Activated naive CD4-positive, alpha-beta T cell (primary cell): ENCODE results near the gene DBN1.
A peak's percentile ranks its signal among the peaks of the same experiment; 100 is the strongest.

Experiments
- DNase-seq, 4 experiments: peaks; one replicate each; lab custom pipeline; 2025; lab: John Stamatoyannopoulos, UW

The DBN1 gene

DNA sequence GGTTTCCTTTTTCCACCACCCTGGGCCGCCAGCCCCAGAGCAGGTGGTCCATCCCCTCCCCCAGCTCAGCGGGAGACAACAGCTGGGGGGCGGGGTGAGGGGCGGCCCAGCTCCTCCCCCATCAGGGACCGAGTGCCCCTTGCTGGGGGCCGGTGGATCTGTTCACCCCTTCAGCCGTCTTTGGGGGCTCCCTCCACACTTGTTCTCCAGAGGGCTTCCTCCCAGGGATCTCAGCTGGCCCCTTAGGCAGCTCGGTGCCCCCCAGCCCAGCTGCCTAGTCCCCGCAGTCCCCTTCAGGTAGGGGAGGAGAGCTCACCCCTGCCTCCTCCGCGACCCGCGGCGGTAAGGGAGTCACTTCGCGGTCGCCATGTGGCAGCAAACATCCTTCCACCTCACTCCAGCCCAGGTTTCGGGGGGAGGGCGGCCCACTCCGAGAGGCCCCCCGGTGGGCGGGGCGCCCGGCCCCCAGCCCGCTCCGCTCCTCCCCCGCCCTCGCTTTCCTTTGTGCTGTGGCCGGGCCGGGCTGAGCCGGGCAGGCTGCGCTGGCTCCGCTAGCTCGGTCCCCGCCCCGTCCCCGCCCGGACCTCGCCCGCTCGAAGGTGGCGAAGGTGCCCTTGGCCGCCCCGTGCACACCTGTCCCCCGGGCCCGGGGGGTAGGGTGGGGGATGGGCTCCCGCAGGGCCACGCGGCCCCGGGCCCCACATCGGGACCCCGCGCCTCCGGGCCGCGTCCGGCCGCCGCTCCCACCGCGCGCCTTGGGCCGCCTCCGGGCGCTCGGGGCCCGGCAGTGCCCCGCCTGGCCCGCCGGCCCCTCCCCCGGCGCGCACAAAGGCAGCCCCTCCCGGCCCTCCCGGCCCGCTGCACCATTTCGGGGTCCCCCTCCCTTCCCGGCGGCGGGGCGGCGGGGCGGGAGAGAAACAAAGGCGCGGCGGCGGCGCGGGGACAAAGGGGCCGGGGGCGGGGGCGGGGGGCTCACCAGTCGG, 683 bp downstream of the DBN1 start:
- DNase-seq: peak in 1 of 4 experiments; percentile 36

DNA sequence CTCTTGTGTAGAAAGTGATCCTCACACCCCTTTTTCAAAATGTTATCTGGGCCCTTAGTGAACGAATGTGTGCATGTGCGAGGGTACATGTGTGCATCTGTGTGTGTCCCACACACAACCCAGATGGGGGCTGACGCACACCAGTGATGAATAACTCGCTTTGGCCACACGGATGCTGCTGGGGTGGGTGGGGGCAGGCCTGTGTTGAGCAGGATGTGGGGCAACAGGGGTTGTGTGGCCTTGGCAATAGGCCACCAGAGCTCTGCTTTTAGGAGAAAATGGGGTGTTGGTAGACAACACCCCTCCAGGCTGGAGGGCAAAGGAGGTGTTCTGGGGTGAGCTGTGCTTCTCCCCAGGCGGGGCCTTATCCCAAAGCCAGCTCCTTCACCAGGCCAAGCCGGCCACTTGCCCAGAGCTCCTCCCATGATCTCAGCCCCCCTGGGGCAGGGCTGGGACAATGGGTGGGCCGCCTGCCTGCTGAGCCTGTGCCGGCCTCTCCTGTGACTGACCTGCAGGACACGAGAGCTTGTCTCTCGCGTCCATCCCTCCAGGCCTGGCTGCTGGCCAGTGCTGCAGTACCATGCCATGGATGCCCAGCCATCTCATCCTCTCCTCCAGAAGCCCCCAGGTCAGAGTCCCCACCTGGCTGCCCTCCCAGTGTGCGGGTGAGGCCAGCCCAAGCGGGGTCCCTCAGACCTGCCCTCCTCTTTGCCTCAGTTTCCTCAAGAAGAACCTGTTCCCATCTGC, 1.7 kb downstream of the DBN1 start:
- DNase-seq: no peak

DNA sequence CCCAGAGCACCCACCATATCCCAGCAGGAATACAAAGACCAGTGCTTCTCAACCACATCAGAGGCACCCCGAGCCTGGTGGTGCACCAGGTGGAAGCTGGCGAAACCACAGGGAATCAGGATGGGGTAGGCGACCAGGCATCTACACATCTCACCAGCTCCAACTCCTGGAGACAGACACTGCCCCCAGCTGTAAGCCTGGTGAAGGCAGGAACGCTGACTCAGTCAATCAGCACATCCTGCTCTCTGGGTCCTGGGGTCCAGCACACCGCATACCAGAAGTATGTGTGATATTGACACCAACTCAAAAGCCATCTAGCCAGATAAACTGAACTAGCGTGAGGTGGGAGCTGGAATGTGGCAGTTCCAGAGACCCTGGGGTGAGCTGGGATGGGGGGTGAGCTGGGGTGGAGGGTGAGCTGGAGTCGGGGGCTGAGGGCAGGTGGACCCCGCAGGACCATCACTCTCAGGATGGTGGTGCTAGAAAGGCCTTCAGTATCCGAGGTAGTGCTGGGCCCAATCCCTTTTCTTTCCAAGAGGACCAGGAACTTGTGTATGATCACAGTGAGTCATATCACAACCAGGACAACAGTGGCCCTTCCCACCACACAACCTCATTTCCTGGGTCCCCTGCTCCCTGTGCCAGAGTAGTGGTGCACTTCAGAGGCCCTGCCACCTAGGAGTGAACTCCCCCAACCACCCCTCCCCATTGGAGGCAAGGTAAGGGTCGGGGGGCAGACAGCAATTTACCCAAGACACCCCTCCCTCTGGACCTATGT, 2.5 kb downstream of the DBN1 start:
- no peak for DNase-seq

DNA sequence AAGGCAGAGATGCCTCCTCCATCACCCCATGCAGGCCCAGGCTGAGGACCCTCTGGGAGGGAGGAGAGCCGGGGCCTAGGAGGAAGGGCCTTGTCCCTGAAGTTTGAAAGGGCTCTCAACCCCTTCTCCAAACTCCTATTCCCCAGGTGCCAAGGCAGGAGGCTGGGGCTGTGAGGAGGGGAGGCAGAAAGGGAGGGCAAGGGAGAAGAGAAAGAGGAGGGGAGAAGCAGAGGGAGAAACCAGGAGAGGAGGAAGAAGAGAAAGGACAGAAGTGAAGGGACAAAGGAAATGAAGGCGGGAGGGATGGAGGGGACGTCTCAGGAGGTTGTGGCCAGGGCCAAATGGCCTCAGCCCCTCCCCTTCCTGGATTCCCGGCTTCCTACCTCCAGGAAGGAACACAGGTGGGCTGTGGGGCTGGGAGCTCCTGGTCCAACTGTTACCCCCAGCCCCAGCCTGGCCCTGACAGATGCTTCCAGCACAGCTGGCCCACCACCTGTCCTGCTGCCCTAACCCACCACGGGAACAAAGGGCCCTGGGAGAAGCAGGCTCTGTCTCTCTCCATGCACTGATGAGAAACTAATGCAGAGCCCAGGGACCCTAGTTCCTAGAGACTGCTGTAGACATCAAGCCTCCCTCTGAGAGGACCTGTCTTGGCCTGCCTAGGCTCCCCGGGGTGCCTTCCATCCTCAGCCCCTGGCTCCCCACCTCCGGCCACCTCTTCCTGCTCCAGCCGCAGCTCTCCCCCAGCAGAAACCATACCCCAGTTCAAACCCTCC, 3.5 kb downstream of the DBN1 start:
- DNase-seq: no peak

DNA sequence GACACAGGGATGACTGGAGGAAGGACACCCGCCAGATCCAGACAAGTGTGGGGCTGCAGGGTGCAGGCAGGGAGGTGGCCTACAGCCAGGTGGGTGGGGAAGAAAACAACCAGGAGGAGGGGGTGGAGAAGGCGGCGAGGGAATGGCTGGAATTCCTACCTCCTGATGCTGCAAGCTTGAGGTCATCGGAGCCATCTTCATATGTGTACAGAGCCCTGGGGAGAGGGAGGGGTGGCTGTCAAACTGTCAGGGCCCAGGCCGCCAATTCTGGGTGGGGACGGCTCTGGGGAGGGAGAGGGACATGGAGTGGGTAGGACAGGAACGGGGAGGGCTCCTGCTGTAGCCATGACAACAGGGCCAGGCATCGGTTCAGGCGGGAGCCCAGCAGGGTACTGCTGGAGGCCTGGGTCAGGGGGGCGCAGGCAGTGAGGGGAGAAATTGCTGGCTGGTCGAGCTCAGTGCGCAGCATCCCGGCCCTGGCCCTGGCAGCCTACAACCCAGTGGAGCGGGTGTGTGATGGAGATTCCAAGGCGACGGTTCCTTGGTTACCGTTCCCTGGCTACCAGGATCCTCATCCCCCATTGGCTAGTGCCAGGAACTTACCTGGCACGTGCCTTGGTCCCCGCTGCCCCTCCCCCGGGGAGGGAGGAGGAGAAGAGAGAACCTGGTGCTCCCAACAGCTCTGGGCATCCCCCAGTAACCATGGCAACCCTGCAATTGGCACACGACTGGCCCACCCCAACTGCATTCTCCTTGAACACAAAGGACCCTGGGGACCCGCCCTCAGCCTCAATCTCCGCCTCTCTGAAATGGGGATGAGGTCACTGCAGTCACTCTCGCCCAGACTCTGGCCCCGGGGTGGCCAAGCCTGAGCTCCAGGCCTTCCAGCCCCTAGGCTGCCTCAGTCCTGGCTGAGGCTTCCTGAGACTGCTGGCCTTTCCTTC, 4.5 kb downstream of the DBN1 start:
- no peak for DNase-seq

DNA sequence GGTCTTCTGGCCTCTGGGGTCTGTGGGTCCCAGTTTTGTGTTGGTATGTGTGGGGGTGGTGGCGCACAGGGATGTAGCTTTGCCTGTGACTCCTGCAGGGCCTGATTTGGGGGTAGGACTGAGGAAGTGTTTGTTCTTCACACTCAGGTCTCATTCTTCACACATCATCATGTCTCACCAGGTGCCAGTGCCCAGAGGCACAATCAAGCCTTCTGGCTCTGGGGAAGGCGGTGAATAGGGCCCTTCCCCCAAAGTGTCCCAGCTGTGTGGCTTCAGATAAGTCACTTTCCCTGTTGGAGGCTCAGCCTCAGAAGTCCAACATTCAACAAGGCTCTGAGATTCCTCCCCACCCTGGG, 5.1 kb downstream of the DBN1 start:
- DNase-seq: no peak

DNA sequence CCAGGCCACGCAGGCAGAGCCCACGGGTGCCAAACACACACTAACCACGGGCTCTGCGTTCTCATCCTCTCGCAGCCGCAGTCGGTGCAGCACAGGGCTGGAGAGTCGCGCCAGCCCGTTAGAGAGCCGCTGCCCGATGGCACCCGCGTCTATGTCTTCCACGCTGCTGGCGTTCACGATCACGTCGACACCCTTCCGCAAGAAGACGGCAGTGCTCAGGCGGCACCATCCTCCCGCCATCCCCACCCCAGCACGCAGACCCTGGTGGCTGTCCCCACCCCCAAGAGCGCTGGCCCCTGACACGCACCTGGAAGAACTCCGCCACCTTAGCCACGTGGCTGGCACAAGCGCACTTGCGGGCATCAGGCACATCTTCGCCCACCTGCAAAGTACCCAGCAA, 6.0 kb downstream of the DBN1 start:
- DNase-seq: no peak

DNA sequence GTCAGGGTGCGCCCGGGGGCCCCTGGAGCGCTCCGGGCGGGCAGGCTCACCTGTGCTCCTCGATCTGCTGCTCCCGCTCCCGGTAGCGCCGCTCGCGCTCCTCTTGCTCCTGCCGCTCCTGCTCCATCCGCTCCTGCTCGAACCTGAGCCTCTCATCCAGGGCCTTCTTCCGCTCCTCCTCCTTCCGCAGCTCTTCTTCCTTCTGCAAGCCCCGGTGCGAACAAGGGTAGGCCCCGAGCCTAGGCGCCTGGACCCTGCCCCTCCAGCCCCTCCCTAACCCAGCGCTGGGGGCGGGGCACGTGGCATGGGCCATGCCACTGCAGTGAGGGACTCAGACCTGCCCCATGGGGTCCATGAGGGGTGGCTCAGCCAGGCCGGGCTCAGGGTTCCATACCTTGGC, 6.6 kb downstream of the DBN1 start:
- no peak for DNase-seq

DNA sequence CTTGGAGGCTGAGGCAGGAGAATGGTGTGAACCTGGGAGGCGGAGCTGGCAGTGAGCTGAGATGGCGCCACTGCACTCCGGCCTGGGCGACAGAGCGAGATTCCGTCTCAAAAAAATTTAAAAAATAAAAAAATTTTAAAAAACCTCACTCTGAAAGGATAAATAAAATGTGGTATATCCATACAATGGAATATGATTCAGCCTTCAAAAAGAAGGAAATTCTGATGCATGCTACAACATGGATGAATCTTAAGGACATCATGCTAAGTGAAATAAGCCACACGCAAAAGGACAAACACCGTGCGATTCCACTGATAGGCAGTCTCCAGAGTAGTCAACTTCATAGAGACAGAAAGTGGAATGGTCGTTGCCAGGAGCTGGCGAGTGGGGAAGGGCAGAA, 8.4 kb downstream of the DBN1 start:
- DNase-seq: no peak

DNA sequence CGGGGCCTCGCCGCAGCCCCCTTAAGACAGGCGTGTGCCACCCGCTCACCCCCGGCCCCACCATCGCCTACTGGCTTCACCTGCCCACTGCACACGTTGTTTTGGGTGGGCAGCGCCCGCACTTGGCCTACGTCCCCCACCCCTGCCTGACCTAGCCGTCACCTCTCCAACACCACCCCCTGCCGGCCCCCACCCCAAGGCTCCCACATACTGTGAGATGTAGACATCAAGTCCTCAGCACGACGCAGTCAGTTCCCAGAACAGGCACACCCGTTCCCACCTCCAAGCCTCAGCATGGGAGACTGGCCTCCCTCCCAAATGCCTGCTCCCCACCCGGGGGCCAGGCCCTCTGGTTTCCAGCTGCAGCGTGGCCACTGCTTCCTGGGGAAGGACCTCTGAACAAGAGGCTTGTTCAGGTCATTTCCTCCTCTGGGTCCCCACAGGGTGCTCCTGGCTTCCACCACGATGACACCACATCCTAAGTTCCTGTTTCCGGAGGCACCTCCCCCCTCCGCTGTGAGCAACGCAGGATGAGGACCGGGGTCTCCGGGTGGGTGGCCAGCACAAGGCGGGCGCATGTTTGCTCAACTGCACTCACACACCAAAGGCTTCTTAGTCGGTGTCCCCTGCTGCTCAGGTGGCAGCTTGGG, 11.3 kb downstream of the DBN1 start:
- DNase-seq: no peak

DNA sequence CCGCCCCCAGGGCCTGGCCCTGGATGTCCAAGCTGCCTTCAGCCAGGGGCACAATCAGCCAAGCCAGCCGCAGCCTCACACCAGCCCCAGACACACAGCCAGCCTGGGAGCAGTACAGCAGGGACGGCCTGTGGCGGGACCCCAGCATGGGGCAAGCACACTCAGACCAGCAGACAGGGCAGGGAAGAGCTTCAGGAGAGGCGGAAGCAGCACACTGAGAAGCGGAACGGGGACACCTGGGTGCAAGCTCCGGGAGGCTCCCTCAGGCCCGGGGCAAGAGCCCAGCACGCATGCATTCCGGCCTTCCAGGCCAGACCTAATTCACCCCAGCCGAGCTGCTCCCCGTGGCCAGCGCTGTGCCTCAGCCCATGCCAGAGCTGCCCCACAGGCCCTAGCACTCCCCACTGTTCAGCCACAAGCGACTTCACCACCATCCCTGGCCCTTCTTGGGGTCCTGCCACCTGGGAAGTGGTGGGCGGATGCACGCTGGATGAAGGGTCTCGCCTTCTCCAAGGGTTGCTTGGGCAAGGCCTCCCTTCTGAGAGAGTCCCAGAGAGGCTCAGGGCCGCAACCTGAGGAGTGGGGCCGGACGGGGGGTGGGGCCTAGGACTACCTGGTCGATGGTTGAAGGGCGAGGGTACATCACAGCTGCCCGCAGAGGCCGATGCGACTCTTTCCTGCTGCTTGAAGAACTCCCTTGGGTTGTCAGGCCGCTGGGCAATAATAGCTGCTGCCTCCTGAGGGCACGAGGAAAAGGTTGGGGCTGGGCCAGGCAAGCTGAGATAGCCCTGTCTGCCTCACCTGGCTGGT, 13.4 kb downstream of the DBN1 start:
- DNase-seq: no peak

DNA sequence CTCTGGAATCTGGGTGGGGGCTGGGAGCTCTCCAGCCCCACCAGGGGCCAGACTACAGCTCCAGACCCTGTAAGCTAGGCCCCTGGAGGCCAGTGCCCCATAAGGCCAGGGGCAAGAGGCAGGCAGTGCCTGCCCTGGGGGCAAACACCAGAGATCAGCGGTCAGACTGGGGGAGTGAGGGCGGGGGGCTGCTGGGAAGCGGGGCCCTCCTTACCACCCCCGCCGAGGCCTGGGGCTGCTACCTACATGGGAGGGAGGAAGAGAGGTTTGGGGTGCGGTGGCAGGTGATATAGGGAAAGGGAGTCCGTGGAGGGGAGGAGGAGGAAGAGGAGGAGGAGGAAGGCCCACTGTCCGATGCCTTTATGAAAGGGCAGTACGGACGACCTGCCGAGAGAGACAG, 14.1 kb downstream of the DBN1 start:
- no peak for DNase-seq

DNA sequence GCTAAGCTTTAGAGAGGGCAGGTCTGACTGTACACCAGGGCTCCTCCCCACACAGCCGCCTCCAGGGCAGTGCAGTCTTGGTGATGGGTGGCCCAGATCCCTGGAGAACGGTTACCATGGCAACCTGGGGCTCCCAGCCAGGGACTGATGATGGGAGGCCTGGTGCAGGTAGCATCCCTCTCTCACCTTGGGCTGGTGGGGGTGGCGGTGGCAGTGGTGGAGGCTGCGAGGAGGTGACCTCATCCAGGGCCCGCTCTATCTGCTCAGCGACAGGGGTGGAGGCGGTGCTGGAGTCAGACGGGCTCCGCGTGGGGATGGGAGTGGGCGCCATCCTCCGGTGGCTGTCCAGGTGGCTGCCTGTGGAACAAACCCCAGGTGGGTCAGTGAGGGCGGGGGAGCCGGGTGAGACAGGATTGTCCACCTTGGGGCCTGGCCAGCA, 14.5 kb downstream of the DBN1 start:
- no peak for DNase-seq

DNA sequence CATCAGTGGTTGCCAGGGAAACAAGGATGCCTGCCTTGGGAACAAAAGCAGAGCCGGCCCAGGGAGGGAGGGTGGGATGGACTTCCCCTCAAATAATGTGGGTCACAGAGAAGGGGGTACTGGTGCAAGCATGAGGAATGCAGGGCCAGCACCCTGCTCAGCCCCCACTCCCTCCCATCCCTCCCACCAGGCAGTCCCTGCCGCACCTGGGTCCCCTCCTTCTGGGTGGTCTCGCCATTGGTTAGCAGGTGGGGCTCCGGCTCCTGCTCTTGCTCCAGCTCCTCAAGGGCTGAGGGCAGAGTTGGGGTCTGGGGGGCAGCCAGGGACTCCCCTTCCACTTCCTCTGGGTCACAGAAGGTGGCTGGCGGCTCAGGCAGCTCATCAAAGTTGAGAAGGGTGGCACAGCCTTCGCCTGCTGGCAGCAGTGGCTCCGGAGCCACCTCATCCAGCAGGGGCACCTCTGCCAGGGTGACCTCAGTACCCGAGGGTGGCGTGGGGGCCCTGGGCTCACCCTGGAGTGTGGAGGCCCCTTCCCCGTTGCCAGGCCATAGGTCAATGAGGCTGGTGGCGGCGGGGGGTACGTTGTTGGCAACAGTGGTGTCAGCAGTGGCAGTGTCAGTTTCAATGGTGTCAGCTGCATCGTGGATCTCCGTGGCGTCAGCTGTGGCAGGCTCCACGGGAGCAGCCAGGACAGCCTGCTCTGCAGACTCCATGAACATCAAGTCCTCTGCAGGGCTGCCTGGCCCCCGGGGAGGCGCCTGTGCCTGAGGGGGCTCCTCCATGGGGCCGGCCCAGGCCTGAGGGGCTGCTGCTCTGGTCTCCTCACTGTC, 15.4 kb downstream of the DBN1 start:
- no peak for DNase-seq

DNA sequence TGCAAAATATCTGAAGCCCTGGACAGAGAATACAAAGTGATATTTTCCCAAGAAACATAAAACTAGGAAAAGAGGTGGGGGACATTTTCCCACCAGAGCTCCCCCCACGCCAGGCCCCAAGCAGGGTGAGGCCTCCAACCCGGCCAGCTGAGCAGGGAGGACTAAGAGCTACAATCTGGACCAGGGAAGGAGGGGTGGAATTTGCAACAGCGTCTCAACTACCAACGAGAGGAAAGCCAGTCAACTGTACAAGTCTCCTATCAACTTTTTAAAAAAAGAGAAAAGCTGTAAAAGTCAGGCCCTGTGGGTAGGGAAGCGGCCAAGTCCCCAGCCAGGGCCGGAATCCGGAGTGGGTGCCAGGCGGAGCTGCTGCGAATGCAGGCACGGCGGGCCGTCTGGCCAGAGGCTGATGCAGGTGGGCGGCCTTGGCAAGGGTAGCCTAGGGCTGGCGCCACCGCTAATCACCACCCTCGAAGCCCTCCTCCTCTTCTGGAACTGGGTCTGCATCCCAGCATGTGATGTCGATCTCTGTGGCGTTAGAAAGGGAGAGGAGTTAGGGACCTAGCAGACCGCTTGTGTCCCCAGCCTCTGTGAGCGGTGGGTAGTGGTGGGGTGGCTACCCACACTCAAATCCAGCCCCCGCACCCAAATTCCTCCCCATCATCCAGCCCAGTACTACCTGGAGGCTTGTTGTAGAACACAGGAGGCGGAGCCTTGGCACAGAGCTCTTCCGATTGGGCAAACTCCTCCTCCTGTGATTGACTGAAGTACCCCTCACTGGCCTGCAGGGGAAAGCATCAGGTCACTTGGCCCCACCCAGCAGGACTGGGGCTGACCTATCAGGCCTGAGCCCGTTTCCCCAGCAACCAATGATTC, 16.2 kb downstream of the DBN1 start:
- no peak for DNase-seq

DNA sequence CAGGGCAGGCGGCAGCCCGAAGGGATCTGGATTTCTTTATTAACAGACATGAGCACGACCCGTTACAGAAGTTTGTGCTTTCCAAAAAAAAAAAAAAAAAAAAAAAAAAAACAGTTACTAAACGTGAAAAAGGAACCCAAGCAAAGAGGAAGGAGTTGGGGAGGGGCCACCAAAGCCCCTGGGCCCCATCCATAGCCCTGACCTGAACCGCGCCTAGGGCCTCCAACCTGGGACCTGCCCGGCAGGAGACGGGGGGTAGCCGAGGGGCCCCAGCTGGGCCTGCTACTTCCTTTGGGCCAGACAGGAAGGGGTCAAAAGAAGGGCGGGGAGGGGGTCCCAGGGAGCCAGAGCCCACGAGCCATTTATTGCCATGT, 16.9 kb downstream of the DBN1 start:
- DNase-seq: no peak
